Heart left ventricle (tissue), 16 donors: ENCODE measurements around the gene PNMA8A. TPM values are rescaled to one million over a fixed set of nuclear protein-coding genes. Genes with fewer than 3 reads are reported as not detected.
A peak's percentile ranks its signal among the peaks of the same experiment; 100 is the strongest.

Experiments used
- ATAC-seq, 4 donors: fragments of 200-7000 bp; cut with Tn5 transposase; one replicate each; pipeline ENCODE4 v1.9.1; 2020 to 2022; ENCODE audit warnings: moderate library complexity in 4 of 4, mild to moderate bottlenecking in 3 of 4, moderate number of reproducible peaks in 1 of 4
- DNase-seq, 5 donors: peaks; one replicate each; pipeline ENCODE4 v3.0.0-alpha.2; 2020
- H3K27ac ChIP-seq, 12 donors: fragments of 200-600 bp; sonication (generic) in 4 of 12; one replicate each; pipeline versions ENCODE4 v1.5.0 to v1.8.0; 2016 to 2022; ENCODE audit warnings: mild to moderate bottlenecking in 2 of 12
- H3K27me3 ChIP-seq, 9 donors: fragments of 200-600 bp; sonication (generic) in 2 of 9; one replicate each; pipeline versions ENCODE4 v1.5.1 to v1.8.0; 2016 to 2022; ENCODE audit warnings: mild to moderate bottlenecking in 3 of 9
- H3K36me3 ChIP-seq, 9 donors: fragments of 200-600 bp; sonication (generic) in 2 of 9; one replicate each; pipeline versions ENCODE4 v1.5.0 to v1.8.0; 2018 to 2022; ENCODE audit warnings: mild to moderate bottlenecking in 2 of 9
- H3K4me1 ChIP-seq, 12 donors: fragments of 200-600 bp; sonication (generic) in 4 of 12; one replicate each; pipeline versions ENCODE4 v1.5.0 to v1.8.0; 2016 to 2022; ENCODE audit warnings: mild to moderate bottlenecking in 3 of 12
- H3K4me3 ChIP-seq, 12 donors: fragments of 200-600 bp; sonication (generic) in 4 of 12; one replicate each; pipeline versions ENCODE4 v1.5.0 to v1.8.0; 2017 to 2022; ENCODE audit warnings: mild to moderate bottlenecking in 9 of 12, moderate library complexity in 4 of 12
- H3K9me3 ChIP-seq, 12 donors: fragments of 200-600 bp; sonication (generic) in 4 of 12; one replicate each; pipeline versions ENCODE4 v1.5.0 to v1.8.0; 2016 to 2022; ENCODE audit warnings: mild to moderate bottlenecking in 1 of 12
- POLR2A ChIP-seq, 2 donors: fragments of 450-650 bp; IDR thresholded peaks; one replicate each; pipeline ENCODE4 v1.6.1; 2017; ENCODE audit warnings: antibody characterized with exemption in 2 of 2, mild to moderate bottlenecking in 2 of 2, moderate library complexity in 2 of 2
- WGBS, 4 donors: extraction: QIAGEN DNeasy Blood & Tissue Kit in 2 of 4; methylation state at CpG; one replicate each; pipeline versions ENCODE4 v1.1.5 to v1.1.7; 2013 to 2018; 5-methylcytosine and 5-hydroxymethylcytosine counted together
- intact Hi-C, 10 donors: fragments of 100-400 bp; cut with DNase I; formaldehyde crosslinking; loops; one replicate each; pipeline versions ENCODE4 v1.11.1 to v1.14.2; 2022
- polyA plus RNA-seq, 2 donors: library from polyadenylated mRNA; stranded (reverse); fragments of 200-250 nt; gene quantifications; one replicate each; pipeline ENCODE4 v1.2.3, GENCODE V29; 2013
- total RNA-seq, 9 donors: library from RNA; depleted of rRNA in 2 of 9; stranded (reverse); fragments of >200 nt in 2 of 9; fragmentation: NEBNext Ultra II Directional in 3 of 9; extraction: Animal tissue kit (Norgen Biotek cat#: 25700) in 3 of 9; gene quantifications; one replicate each; pipeline versions ENCODE4 v1.1.0 to v1.2.4, GENCODE V29; 2016 to 2023
- TF ChIP-seq, protein P1 (sequence below), 12 donors: fragments of 200-600 bp; sonication (generic) in 4 of 12; IDR thresholded peaks; one replicate each; pipeline versions ENCODE4 v1.5.0 to v1.8.0; 2018 to 2022; ENCODE audit warnings: antibody characterized with exemption in 12 of 12, mild to moderate bottlenecking in 5 of 12
- donor health status: ischemic (EF 13 %, LVEDD 7.1; RV severe dilation, severe dysfunction).
- donor health status: healthy with polysubstance abuse.
- donor health status: DM: no; HTN: yes; CAD: no.
- donor health status: DM: no; HTN: no; CAD: no.
- donor health status: ischemic (EF 25% LVEDD 6.9; RV normal size, moderate dysfunction).
- donor health status: ischemic (EF 25% LVEDD 5.7; RV mildly dilated, moderate dysfunction).
- donor health status: healthy.
- donor health status: DM: yes; HTN: yes; CAD: no.
- donor health status: ischemic (EF 35%, LVEDD 5.7; RV mildly dilated, moderate dysfunction).
- donor health status: nonischemic (EF 11% LVEDD 7.7; RV severe dilation, severe dysfunction).
- donor health status: DM: yes; HTN: yes; CAD: no.
- donor health status: PGD.
- donor health status: ischemic (EF 29% LVEDD 5.4; RV normal size, mild dysfunction).
- donor health status: nonischemic (EF 23%, LVEDD 6.1; RV moderate dilation, normal function).

The PNMA8A gene
- total and polyA plus RNA-seq, 11 donors = 2.1 to 12.1 (median 9.2) TPM

DNA sequence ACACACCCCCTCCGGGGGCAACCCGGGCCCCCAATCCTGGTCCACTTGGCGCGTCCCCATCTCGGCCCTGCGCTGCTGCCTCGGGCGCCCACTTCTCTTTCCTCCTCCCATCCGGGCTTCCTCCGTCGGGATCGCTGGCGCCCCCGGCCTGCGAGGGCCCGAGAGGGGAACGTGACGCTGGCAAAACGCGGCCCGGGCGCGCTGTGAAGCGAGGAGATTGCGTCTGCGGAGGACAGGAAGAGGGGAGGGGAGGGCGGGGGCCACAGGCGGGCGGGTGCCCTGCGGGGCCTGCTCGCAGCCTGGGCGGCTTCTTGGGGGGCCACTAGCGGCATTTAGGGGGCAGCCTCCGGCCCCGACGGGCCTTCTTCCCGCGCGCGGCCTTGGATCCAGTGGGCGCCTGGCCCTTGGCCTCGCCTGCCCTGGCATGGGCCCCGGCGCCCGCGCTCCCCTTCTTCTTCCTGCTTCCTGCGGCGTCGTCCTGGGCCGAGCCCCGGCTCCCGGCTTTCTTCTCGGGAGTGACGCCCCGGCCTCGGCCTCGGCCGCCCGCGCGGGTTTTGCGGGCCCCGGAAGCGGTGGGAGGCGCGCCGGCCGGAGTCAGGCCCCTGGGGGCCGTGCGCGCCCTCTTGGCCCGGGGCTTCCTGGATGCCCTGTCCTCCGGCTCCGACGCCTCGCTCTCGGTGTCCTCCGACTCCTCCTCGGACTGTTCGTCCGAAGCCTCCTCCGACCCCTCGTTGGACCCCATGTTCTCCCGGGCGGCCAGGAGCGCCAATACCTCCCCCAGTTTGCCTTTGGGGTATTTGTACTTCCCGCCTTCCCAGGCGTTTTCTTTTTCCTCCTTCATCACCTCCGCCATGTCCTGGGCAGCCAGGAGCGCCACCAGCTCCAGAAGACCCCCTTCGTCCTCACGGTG, 22.1 kb upstream of the PNMA8A start:
- Histone ChIP-seq H3K4me1 (peaks cover 0 to 40% (median 26%) of the 10 kb centered on the region in 12 donors), H3K27ac (peak overlapping the region in 11 of 12 donors; percentile 12 to 76 (median 64)), H3K27me3 (peaks cover 0 to 75% (median 45%) of the 10 kb centered on the region in 9 donors), H3K9me3 (no peaks in the 10 kb centered on the region), H3K4me3 (peak overlapping the region; percentile 15 to 65 (median 58)), H3K36me3 (no peaks in the 10 kb centered on the region)
- peak in 4 of 5 donors; percentile 46 to 76 (median 57) for DNase-seq
- ATAC-seq = peak in 3 of 4 donors; percentile 12 to 47 (median 39)
- TF ChIP-seq, protein P1, sequence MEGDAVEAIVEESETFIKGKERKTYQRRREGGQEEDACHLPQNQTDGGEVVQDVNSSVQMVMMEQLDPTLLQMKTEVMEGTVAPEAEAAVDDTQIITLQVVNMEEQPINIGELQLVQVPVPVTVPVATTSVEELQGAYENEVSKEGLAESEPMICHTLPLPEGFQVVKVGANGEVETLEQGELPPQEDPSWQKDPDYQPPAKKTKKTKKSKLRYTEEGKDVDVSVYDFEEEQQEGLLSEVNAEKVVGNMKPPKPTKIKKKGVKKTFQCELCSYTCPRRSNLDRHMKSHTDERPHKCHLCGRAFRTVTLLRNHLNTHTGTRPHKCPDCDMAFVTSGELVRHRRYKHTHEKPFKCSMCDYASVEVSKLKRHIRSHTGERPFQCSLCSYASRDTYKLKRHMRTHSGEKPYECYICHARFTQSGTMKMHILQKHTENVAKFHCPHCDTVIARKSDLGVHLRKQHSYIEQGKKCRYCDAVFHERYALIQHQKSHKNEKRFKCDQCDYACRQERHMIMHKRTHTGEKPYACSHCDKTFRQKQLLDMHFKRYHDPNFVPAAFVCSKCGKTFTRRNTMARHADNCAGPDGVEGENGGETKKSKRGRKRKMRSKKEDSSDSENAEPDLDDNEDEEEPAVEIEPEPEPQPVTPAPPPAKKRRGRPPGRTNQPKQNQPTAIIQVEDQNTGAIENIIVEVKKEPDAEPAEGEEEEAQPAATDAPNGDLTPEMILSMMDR (IDR thresholded peaks at IDR 0.05) = no peak
- TF ChIP-seq POLR2A (IDR thresholded peaks at IDR 0.05) = peak in 1 of 2 donors; percentile 20
- WGBS, 4 donors = 3 to 11% (median 5%) methylated on average over 26 to 92 of the region's 92 CpGs
- intact Hi-C loops = no loop called here

DNA sequence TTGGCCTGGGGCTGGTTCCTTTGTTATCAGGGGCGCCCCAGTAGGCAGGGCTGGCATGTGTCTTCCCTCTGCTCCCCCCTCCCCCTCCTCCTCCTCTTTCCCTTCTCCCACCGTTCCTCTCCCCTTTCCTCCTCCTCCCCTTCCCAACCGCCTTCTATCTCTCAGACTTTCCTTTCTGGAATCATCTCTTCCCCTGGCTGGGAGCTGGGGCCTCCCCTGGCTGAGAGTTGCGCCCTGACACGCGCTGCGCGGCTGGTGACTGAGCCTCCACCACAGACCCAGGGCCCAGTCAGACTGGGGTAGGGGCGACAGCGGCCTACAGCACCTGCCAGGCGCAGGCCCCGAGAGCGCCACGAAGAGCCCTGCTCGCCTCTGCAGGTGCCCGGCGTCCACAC, 21.5 kb upstream of the PNMA8A start:
- Histone ChIP-seq H3K4me3 (peak overlapping the region in 11 of 12 donors; percentile 15 to 65 (median 58)), H3K9me3 (no peaks in the 10 kb centered on the region), H3K27me3 (peaks cover 0 to 81% (median 50%) of the 10 kb centered on the region in 9 donors), H3K27ac (peak overlapping the region in 9 of 12 donors; percentile 47 to 76 (median 65)), H3K36me3 (no peaks in the 10 kb centered on the region), H3K4me1 (peaks cover 0 to 46% (median 28%) of the 10 kb centered on the region in 12 donors)
- intact Hi-C loops = no loop called here
- 26 to 46% (median 32%) methylated on average over 13 to 17 of the region's 17 CpGs for WGBS, 4 donors
- no peak for TF ChIP-seq POLR2A (IDR thresholded peaks at IDR 0.05)
- TF ChIP-seq, protein P1 (IDR thresholded peaks at IDR 0.05) = no peak
- no peak for DNase-seq
- ATAC-seq = peak in 1 of 4 donors; percentile 4

DNA sequence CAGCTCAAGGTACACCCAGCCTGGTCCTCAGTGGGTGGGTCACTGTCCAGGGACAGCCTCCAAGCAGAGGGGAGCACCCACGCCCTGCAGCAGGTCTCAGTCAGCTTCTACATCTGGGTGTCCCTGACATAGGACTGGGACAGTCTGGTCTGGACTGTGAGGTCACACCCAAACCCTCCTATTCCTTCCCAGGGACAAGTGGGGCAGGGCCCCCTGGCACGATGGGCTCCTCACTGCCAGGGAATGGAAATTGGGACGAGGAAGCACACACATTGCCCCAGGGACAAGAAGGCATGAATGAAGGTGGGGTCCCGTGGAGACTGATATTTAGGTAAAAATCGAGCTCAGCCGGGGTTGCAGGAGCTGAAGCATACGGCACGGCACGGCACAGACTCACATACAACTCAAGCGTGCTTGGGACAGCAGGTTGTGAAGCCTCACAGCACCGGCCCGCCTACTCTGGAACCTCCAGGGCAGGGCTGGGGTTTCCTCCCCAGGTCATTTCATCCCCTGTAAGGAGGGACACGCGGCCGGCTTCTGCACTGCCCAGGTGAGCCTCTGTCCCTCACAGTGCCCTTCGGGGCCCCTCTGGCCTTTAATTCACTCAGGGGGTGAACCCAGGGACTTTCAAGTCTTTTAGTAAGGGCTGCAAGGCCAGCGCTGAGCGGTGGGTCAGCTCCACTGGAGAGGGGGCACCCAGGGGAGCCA, 20.8 kb upstream of the PNMA8A start:
- Histone ChIP-seq H3K4me1 (peaks cover 4 to 53% (median 34%) of the 10 kb centered on the region in 12 donors), H3K27me3 (peaks cover 0 to 88% (median 55%) of the 10 kb centered on the region in 9 donors), H3K36me3 (no peaks in the 10 kb centered on the region), H3K27ac (no peak overlapping the region), H3K4me3 (no peak overlapping the region), H3K9me3 (no peaks in the 10 kb centered on the region)
- intact Hi-C loops = no loop called here
- DNase-seq (no peak), ATAC-seq (no peak)
- WGBS, 4 donors = 64 to 80% (median 69%) methylated on average over 18 of the region's 18 CpGs
- no peak for TF ChIP-seq POLR2A (IDR thresholded peaks at IDR 0.05)
- TF ChIP-seq, protein P1 (IDR thresholded peaks at IDR 0.05) = no peak

DNA sequence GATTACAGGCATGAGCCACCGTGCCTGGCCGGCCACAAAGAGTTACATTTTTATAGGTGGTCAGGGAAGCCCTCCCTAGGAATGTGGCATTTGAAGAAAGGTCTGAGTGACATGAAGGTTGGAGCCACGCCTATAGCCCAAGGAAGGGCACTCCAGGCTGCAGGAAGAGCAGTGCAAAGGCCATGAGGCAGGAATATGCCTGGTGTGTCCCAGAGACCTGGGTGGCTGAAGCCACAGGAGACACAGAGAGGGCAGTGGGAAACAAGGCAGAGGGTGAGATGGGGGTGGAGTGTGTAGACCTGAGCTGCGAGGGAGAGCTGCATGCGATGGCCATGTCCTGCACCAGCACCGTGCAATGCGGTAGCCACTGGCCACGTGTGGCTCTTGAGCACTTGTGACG, 19.4 kb upstream of the PNMA8A start:
- Histone ChIP-seq H3K27me3 (peaks cover 0 to 89% (median 57%) of the 10 kb centered on the region in 9 donors), H3K4me3 (no peak overlapping the region), H3K27ac (no peak overlapping the region), H3K9me3 (no peaks in the 10 kb centered on the region), H3K4me1 (peaks cover 4 to 52% (median 35%) of the 10 kb centered on the region in 12 donors), H3K36me3 (no peaks in the 10 kb centered on the region)
- intact Hi-C loops = no loop called here
- 68 to 87% (median 82%) methylated on average over 9 of the region's 9 CpGs for WGBS, 4 donors
- ATAC-seq (no peak), DNase-seq (no peak)
- TF ChIP-seq POLR2A (IDR thresholded peaks at IDR 0.05) = no peak
- TF ChIP-seq, protein P1 (IDR thresholded peaks at IDR 0.05) = no peak
